GM08714 (cell line): ENCODE measurements around the gene ARHGAP8.

ENCODE experiments used
- H3K4me3 ChIP-seq: fragments of 200-500 bp; sonication (Bioruptor generic); 2 replicates; pipeline ENCODE4 v1.5.1; 2014; ENCODE audit warnings: mild to moderate bottlenecking, low read length, inconsistent platforms
- ZNF274 ChIP-seq: IDR thresholded peaks from 2 replicates; pipeline ENCODE4 v1.6.1; 2012; ENCODE audit warnings: mild to moderate bottlenecking, low read depth, low read length

The ARHGAP8 gene

GRCh38 chr22:44823806-44824205 lies 71.4 kb downstream of the ARHGAP8 start:
- H3K4me3 ChIP-seq, result no peak overlapping the region
- TF ChIP-seq ZNF274, result no peak

GRCh38 chr22:44824271-44824670 lies 71.9 kb downstream of the ARHGAP8 start:
- TF ChIP-seq ZNF274, result no peak
- H3K4me3 ChIP-seq, result no peak overlapping the region

- H3K4me3 ChIP-seq, result no peak overlapping the region
- TF ChIP-seq ZNF274, result no peak
Observed at GRCh38 chr22:44825310-44826150, 73.2 kb downstream of the ARHGAP8 start.

GRCh38 chr22:44827666-44828190 lies 75.4 kb downstream of the ARHGAP8 start:
- TF ChIP-seq ZNF274, result no peak

GRCh38 chr22:44828193-44828592 lies 75.8 kb downstream of the ARHGAP8 start:
- H3K4me3 ChIP-seq, result no peak overlapping the region
- TF ChIP-seq ZNF274, result no peak

More at GRCh38 chr22:44827666-44828190, 75.4 kb downstream of the ARHGAP8 start:
- no peak overlapping the region for H3K4me3 ChIP-seq

GRCh38 chr22:44831885-44832284 lies 79.5 kb downstream of the ARHGAP8 start:
- no peak overlapping the region for H3K4me3 ChIP-seq
- no peak for TF ChIP-seq ZNF274

GRCh38 chr22:44834065-44834464 lies 81.7 kb downstream of the ARHGAP8 start:
- TF ChIP-seq ZNF274, result no peak
- H3K4me3 ChIP-seq, result no peak overlapping the region

GRCh38 chr22:44837481-44837880 lies 85.1 kb downstream of the ARHGAP8 start:
- no peak overlapping the region for H3K4me3 ChIP-seq
- no peak for TF ChIP-seq ZNF274

- no peak for TF ChIP-seq ZNF274
- H3K4me3 ChIP-seq, result no peak overlapping the region
Observed at GRCh38 chr22:44838316-44839016, 86.1 kb downstream of the ARHGAP8 start.

- TF ChIP-seq ZNF274, result no peak
- H3K4me3 ChIP-seq, result no peak overlapping the region
Observed at GRCh38 chr22:44839061-44839460, 86.7 kb downstream of the ARHGAP8 start.

- TF ChIP-seq ZNF274, result no peak
- no peak overlapping the region for H3K4me3 ChIP-seq
Observed at GRCh38 chr22:44839721-44840120, 87.3 kb downstream of the ARHGAP8 start.

- H3K4me3 ChIP-seq, result no peak overlapping the region
- TF ChIP-seq ZNF274, result no peak
Observed at GRCh38 chr22:44840611-44841322, 88.4 kb downstream of the ARHGAP8 start.

GRCh38 chr22:44842417-44842816 lies 90.0 kb downstream of the ARHGAP8 start:
- no peak overlapping the region for H3K4me3 ChIP-seq
- TF ChIP-seq ZNF274, result no peak

GRCh38 chr22:44845191-44845590 lies 92.8 kb downstream of the ARHGAP8 start:
- no peak overlapping the region for H3K4me3 ChIP-seq
- TF ChIP-seq ZNF274, result no peak
